ENCODE measurements around the gene SLX4IP. TPM values are rescaled to one million over a fixed set of nuclear protein-coding genes. Genes with fewer than 3 reads are reported as not detected.

SLX4IP gene
- total RNA-seq, 1 donor from 2014 or later = 2.6 TPM

- peak; percentile 79 for DNase-seq (ENCODE audit: low read depth)
- H3K4me3 ChIP-seq (ENCODE audit: low read depth, low read length) = no peak overlapping the region
- TF ChIP-seq CTCF (conservative IDR thresholded peaks at IDR 0.05; ENCODE audit: low read depth, low read length) = no peak
Observed at GRCh38 chr20:10565191-10565921, 130.3 kb downstream of the SLX4IP start.

- TF ChIP-seq CTCF (conservative IDR thresholded peaks at IDR 0.05; ENCODE audit: low read depth, low read length) = no peak
- no peak overlapping the region for H3K4me3 ChIP-seq (ENCODE audit: low read depth, low read length)
- no peak for DNase-seq (ENCODE audit: low read depth)
Observed at GRCh38 chr20:10565922-10566897, 131.1 kb downstream of the SLX4IP start.

GRCh38 chr20:10568032-10568431, 132.9 kb downstream of the SLX4IP start:
- TF ChIP-seq CTCF (conservative IDR thresholded peaks at IDR 0.05; ENCODE audit: low read depth, low read length) = no peak
- DNase-seq (ENCODE audit: low read depth) = no peak
- H3K4me3 ChIP-seq (ENCODE audit: low read depth, low read length) = no peak overlapping the region

- no peak for TF ChIP-seq CTCF (conservative IDR thresholded peaks at IDR 0.05; ENCODE audit: low read depth, low read length)
- H3K4me3 ChIP-seq (ENCODE audit: low read depth, low read length) = no peak overlapping the region
- DNase-seq (ENCODE audit: low read depth) = no peak
Observed at GRCh38 chr20:10571313-10571815, 136.3 kb downstream of the SLX4IP start.

- DNase-seq (ENCODE audit: low read depth) = no peak
- H3K4me3 ChIP-seq (ENCODE audit: low read depth, low read length) = no peak overlapping the region
- no peak for TF ChIP-seq CTCF (conservative IDR thresholded peaks at IDR 0.05; ENCODE audit: low read depth, low read length)
Observed at GRCh38 chr20:10572853-10573252, 137.7 kb downstream of the SLX4IP start.

- no peak for DNase-seq (ENCODE audit: low read depth)
- no peak overlapping the region for H3K4me3 ChIP-seq (ENCODE audit: low read depth, low read length)
- no peak for TF ChIP-seq CTCF (conservative IDR thresholded peaks at IDR 0.05; ENCODE audit: low read depth, low read length)
Observed at GRCh38 chr20:10573273-10573950, 138.3 kb downstream of the SLX4IP start.
